ENCODE measurements around the gene ZP3. TPM values are rescaled to one million over a fixed set of nuclear protein-coding genes. Genes with fewer than 3 reads are reported as not detected.

ZP3 gene
- total RNA-seq: 6.0 and 8.6 TPM in 2 replicates

- TF ChIP-seq CTCF (IDR thresholded peaks at IDR 0.05; ENCODE audit: insufficient read depth, low read length, poor library complexity, severe bottlenecking): no peak
- no peak for DNase-seq (ENCODE audit: low read depth)
- H3K27me3 ChIP-seq (ENCODE audit: control insufficient read depth, insufficient read depth, low read length): no peaks in the 10 kb centered on the region
- H3K36me3 ChIP-seq (ENCODE audit: control insufficient read depth, insufficient read depth, low read length): no peaks in the 10 kb centered on the region
- no peak within 1 kb of the TSS for H3K4me3 ChIP-seq (ENCODE audit: low read depth, low read length)
These were observed at the start of gene ZP3 for GRCh38 chr7:76424413-76425111. Gene ZP3, plus strand, starts transcription at chr7:76424950. Its CDS starts 15 bp downstream, at chr7:76424965.

GRCh38 chr7:76375251-76375650 is 49.5 kb upstream of the ZP3 start:
- DNase-seq (ENCODE audit: low read depth): no peak
- H3K27me3 ChIP-seq (ENCODE audit: control insufficient read depth, insufficient read depth, low read length): no peaks in the 10 kb centered on the region
- H3K4me3 ChIP-seq (ENCODE audit: low read depth, low read length): no peak overlapping the region
- H3K36me3 ChIP-seq (ENCODE audit: control insufficient read depth, insufficient read depth, low read length): no peaks in the 10 kb centered on the region
- no peak for TF ChIP-seq CTCF (IDR thresholded peaks at IDR 0.05; ENCODE audit: insufficient read depth, low read length, poor library complexity, severe bottlenecking)

GRCh38 chr7:76377186-76377918 is 47.4 kb upstream of the ZP3 start:
- Histone ChIP-seq H3K4me3 (ENCODE audit: low read depth, low read length) (no peak overlapping the region), H3K36me3 (ENCODE audit: control insufficient read depth, insufficient read depth, low read length) (no peaks in the 10 kb centered on the region)
- TF ChIP-seq CTCF (IDR thresholded peaks at IDR 0.05; ENCODE audit: insufficient read depth, low read length, poor library complexity, severe bottlenecking): no peak

DNA sequence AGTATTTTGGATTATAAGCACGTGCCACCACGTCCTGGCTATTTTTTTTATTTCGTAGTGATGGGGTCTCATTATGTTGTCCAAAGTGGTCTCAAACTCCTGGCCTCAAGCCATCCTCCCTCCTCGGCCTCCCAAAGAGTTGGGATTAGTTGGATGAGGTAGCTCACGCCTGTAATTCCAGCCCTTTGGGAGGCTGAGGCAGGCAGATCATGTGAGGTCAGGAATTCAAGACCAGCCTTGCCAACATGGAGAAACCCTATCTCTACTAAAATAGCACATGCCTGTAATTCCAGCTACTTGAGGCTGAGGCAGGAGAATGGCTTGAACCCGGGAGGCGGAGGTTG is 44.2 kb upstream of the ZP3 start:
- DNase-seq (ENCODE audit: low read depth): no peak
- Histone ChIP-seq H3K36me3 (ENCODE audit: control insufficient read depth, insufficient read depth, low read length) (no peaks in the 10 kb centered on the region), H3K4me3 (ENCODE audit: low read depth, low read length) (no peak overlapping the region), H3K27me3 (ENCODE audit: control insufficient read depth, insufficient read depth, low read length) (no peaks in the 10 kb centered on the region)
- TF ChIP-seq CTCF (IDR thresholded peaks at IDR 0.05; ENCODE audit: insufficient read depth, low read length, poor library complexity, severe bottlenecking): no peak

More at GRCh38 chr7:76377186-76377918, 47.4 kb upstream of the ZP3 start:
- no peaks in the 10 kb centered on the region for H3K27me3 ChIP-seq (ENCODE audit: control insufficient read depth, insufficient read depth, low read length)
- no peak for DNase-seq (ENCODE audit: low read depth)

GRCh38 chr7:76381814-76382213 is 42.9 kb upstream of the ZP3 start:
- TF ChIP-seq CTCF (IDR thresholded peaks at IDR 0.05; ENCODE audit: insufficient read depth, low read length, poor library complexity, severe bottlenecking): no peak
- H3K4me3 ChIP-seq (ENCODE audit: low read depth, low read length): no peak overlapping the region
- H3K27me3 ChIP-seq (ENCODE audit: control insufficient read depth, insufficient read depth, low read length): no peaks in the 10 kb centered on the region
- no peak for DNase-seq (ENCODE audit: low read depth)
- no peaks in the 10 kb centered on the region for H3K36me3 ChIP-seq (ENCODE audit: control insufficient read depth, insufficient read depth, low read length)
